SU-DHL-6 (cell line): Measurements from ENCODE around the gene MVP.
A peak's percentile ranks its signal among the peaks of the same experiment; 100 is the strongest.

Experiments used
- H2AFZ ChIP-seq: fragments of 200-600 bp; sonication (generic); 2 replicates; pipeline ENCODE4 v1.6.1; 2014; ENCODE audit warnings: low read depth, mild to moderate bottlenecking, moderate library complexity, mixed read lengths, antibody characterized with exemption, low read length; ENCODE audit not compliant: severe bottlenecking
- H3F3A ChIP-seq: fragments of 200-600 bp; shearing (Covaris generic); 2 replicates; pipeline ENCODE4 v1.6.0; 2016; ENCODE audit warnings: antibody characterized with exemption, mild to moderate bottlenecking; ENCODE audit not compliant: insufficient read depth
- H3K27ac ChIP-seq: fragments of 200-600 bp; sonication (generic); 2 replicates; pipeline ENCODE4 v1.5.1; 2016; ENCODE audit warnings: low read depth, mild to moderate bottlenecking, low read length, moderate library complexity, mixed read lengths
- H3K27me3 ChIP-seq: fragments of 200-600 bp; sonication (generic), shearing (Covaris generic); 2 replicates; pipeline ENCODE4 v1.6.0; 2014; ENCODE audit warnings: mild to moderate bottlenecking, low read length
- H3K36me3 ChIP-seq: fragments of 200-600 bp; sonication (generic); 2 replicates; pipeline ENCODE4 v1.6.1; 2014; ENCODE audit warnings: mild to moderate bottlenecking, low read length, mixed read lengths
- H3K4me2 ChIP-seq: fragments of 300-600, 200-600 bp; shearing (Covaris generic), sonication (generic); 2 replicates; pipeline ENCODE4 v1.6.0; 2014; ENCODE audit warnings: low read length, low read depth, mild to moderate bottlenecking; ENCODE audit not compliant: poor library complexity, severe bottlenecking
- H3K4me3 ChIP-seq: fragments of 200-600 bp; sonication (generic); 2 replicates; pipeline ENCODE4 v1.5.1; 2014; ENCODE audit warnings: antibody characterized with exemption, low read length, mild to moderate bottlenecking, mixed read lengths; ENCODE audit not compliant: insufficient read depth, poor library complexity, severe bottlenecking
- H3K79me2 ChIP-seq: fragments of 200-600 bp; sonication (generic); 2 replicates; pipeline ENCODE4 v1.6.1; 2014; ENCODE audit warnings: mild to moderate bottlenecking, low read length, moderate library complexity; ENCODE audit not compliant: insufficient read depth
- H3K9ac ChIP-seq: fragments of 200-600 bp; sonication (generic); 2 replicates; pipeline ENCODE4 v1.7.0; 2014; ENCODE audit warnings: mild to moderate bottlenecking, low read length
- H3K9me2 ChIP-seq: fragments of 200-600 bp; sonication (generic); replicated peaks from 2 replicates; pipeline ENCODE4 v1.6.1; 2014; ENCODE audit warnings: low read length; ENCODE audit not compliant: insufficient read depth
- H3K9me3 ChIP-seq: fragments of 200-600 bp; sonication (generic); 2 replicates; pipeline ENCODE4 v1.6.1; 2014; ENCODE audit warnings: low read length, mixed read lengths; ENCODE audit not compliant: insufficient read depth
- H4K20me1 ChIP-seq: fragments of 200-600 bp; sonication (generic); 2 replicates; pipeline ENCODE4 v1.6.1; 2014; ENCODE audit warnings: low read depth, mild to moderate bottlenecking, antibody characterized with exemption, low read length, moderate library complexity, mixed read lengths
- CTCF ChIP-seq: fragments of 200-600 bp; sonication (generic); IDR thresholded peaks from one replicate; pipeline ENCODE4 v1.5.1; 2017; ENCODE audit warnings: antibody characterized with exemption, mild to moderate bottlenecking, low read length, moderate library complexity; ENCODE audit not compliant: insufficient read depth, poor library complexity, severe bottlenecking
- EZH2phosphoT487 ChIP-seq: fragments of 200-600 bp; sonication (generic), shearing (Covaris generic); conservative IDR thresholded peaks from 2 replicates; pipeline ENCODE4 v1.6.1; 2018; ENCODE audit warnings: mild to moderate bottlenecking, antibody characterized with exemption, low read length, moderate library complexity, mixed read lengths

MVP gene

DNA sequence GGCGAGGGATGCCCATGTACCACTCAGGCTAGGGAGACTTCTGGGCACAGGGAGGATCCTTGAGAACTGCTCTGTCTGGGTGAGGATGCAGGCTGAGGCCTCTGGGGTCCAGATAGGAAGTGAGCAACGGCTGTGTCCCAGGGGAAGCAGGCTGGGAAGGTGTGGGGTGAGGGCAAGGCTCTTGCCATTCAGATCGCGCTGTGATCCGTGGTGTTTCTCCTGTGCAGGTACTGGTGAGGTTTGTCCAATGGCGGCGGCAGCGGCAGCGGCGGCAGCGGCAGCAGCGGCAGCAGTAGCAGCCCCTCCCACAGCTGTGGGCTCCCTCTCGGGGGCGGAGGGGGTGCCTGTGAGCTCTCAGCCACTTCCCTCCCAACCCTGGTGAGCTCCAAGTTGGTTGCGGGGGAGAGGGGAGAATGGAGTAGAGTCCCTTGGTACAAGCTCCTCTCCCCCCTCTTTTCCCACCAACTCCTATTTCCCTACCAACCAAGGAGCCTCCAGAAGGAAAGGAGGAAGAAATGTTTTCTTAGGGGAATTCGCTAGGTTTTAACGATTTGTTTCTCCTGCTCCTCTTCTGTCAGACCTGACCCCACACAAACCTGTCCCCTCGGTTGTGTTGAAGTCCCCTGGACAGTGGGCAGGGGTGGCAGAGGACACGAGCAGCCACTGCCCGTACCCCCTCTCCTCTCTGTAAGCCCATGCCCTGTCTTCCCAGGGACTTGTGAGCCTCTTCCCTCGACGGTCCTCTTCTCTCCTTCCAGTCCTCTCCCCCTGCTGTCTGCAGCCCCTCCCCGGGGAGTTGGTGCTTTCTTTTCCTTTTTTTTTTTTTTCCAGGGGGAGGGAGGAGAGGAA, 10.2 kb upstream of the MVP start:
- Histone ChIP-seq H3F3A (peaks cover 22% of the 10 kb centered on the region), H3K36me3 (peaks cover 11% of the 10 kb centered on the region), H3K4me2 (peak overlapping the region; percentile 29), H2AFZ (no peak overlapping the region), H3K79me2 (peaks cover 12% of the 10 kb centered on the region; the same call in 1 of the 2 replicates), H3K27ac (no peak overlapping the region), H3K9me3 (no peaks in the 10 kb centered on the region), H4K20me1 (peaks cover 8% of the 10 kb centered on the region), H3K27me3 (no peaks in the 10 kb centered on the region), H3K9me2 (no peaks in the 10 kb centered on the region), H3K4me3 (no peak overlapping the region), H3K9ac (peak overlapping the region; percentile 19; the same call in 1 of the 2 replicates)
- TF ChIP-seq CTCF (no peak), EZH2phosphoT487 (no peak)

DNA sequence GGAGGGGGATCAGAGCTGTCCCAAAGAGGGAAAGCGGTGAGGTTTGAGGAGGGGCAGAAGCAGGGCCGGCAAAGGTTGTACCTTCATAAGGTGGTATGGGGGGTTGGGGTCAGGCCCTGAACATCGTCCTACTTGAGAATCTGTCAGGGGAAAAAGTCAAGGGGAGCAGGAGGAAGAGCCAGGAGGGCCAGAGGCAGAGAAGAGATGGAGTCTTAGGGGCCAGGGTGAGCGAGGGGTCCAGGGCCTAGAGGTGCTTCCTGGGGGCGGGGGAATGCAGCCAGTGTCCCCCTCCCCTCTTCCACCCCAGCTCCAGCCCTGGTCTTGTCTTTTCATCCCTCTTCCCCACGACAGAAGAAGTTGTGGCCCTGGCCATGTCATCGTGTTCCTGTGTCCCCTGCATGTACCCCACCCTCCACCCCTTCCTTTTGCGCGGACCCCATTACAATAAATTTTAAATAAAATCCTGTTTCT, 9.5 kb upstream of the MVP start:
- Histone ChIP-seq H3K9me2 (no peaks in the 10 kb centered on the region), H3K9ac (peak overlapping the region; percentile 19; the same call in 1 of the 2 replicates), H3F3A (peaks cover 20% of the 10 kb centered on the region; the same call in 1 of the 2 replicates), H3K4me3 (no peak overlapping the region), H2AFZ (no peak overlapping the region), H4K20me1 (peaks cover 8% of the 10 kb centered on the region), H3K27ac (no peak overlapping the region), H3K9me3 (no peaks in the 10 kb centered on the region), H3K79me2 (peaks cover 12% of the 10 kb centered on the region; the same call in 1 of the 2 replicates), H3K36me3 (peaks cover 11% of the 10 kb centered on the region), H3K4me2 (peak overlapping the region; percentile 29), H3K27me3 (no peaks in the 10 kb centered on the region)
- no peak for TF ChIP-seq CTCF
- TF ChIP-seq EZH2phosphoT487 = no peak

DNA sequence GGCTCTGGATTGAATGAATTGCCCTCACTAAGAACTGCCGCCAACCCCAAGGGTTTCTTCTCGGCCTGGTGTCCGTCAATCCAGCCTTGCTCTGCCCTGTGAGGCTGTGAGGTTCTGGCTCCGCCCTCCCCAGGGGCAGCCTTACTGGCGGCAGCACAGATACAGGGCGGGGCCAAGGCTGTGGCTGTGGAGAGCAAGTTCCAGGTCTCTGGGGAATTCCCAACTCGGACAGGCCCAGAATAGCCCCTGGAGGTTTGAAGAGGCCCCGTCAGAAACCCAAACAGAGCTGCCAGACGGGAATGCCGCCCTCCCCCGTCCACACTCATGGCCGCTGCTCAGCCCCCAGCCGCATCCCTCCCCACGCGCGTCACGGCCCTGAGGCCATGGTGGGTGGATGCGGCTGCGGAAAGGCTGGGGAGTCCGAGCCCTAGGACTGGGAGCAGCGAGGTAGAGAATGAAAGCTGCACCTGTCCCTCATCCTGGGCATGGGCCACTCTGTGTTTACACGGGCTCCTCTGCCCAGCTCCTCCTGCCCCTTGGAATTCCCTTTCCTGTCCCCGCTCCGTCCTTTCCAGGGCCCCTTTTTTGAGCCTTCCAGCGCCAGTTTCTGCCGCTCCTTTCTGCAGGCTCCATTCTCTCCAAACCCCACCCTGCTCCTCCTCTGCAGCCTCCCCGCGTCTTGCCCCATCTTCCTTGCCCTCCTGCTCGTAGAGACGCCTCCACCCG, 8.9 kb upstream of the MVP start:
- no peak overlapping the region for H3K27ac ChIP-seq
- H2AFZ ChIP-seq = no peak overlapping the region
- H3K36me3 ChIP-seq = peaks cover 11% of the 10 kb centered on the region
- H3F3A ChIP-seq = peaks cover 20% of the 10 kb centered on the region; the same call in 1 of the 2 replicates
- H3K27me3 ChIP-seq = no peaks in the 10 kb centered on the region
- H3K9me3 ChIP-seq = no peaks in the 10 kb centered on the region
- no peak overlapping the region for H3K4me3 ChIP-seq
- H4K20me1 ChIP-seq = peaks cover 8% of the 10 kb centered on the region
- peaks cover 12% of the 10 kb centered on the region; the same call in 1 of the 2 replicates for H3K79me2 ChIP-seq
- no peaks in the 10 kb centered on the region for H3K9me2 ChIP-seq
- TF ChIP-seq CTCF = no peak
- no peak for TF ChIP-seq EZH2phosphoT487
- 0 out of 2 replicates have a peak overlapping the region, but pooled peaks have one; percentile 19 for H3K9ac ChIP-seq
- peak overlapping the region; percentile 29 for H3K4me2 ChIP-seq
